ENCODE measurements around the gene ADAMTS9.

The ADAMTS9 gene

DNA sequence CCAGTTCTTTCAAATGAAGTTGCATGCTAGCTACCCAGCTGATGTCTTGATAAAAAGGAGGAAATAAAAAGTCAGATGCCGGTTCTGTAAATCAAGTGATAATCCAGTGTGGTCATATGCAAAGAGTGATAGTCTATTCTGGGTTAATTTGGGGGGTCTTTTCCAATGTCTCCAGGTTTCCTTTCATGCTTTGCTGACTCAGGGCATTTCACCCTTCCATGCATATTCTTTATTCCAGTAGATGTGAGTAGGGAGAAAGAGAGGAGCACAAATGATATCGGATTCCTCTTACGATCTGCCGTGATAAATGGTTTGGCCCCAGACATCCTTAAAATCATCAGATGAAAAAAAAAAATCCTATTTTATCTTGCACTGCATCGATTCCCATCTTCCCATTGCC is 60.8 kb downstream of the ADAMTS9 start:
- Histone ChIP-seq H3K4me3 (ENCODE audit: low read depth, low read length) (no peak overlapping the region), H3K36me3 (ENCODE audit: control insufficient read depth, insufficient read depth, low read length) (no peaks in the 10 kb centered on the region), H3K4me1 (ENCODE audit: control insufficient read depth, insufficient read depth, low read length) (no peaks in the 10 kb centered on the region), H3K27me3 (ENCODE audit: control insufficient read depth, insufficient read depth, low read length) (no peaks in the 10 kb centered on the region), H3K9ac (ENCODE audit: low read depth, low read length) (no peak overlapping the region), H3K9me3 (ENCODE audit: control insufficient read depth, insufficient read depth, low read length) (no peaks in the 10 kb centered on the region)

- Histone ChIP-seq H3K36me3 (ENCODE audit: control insufficient read depth, insufficient read depth, low read length) (no peaks in the 10 kb centered on the region), H3K9ac (ENCODE audit: low read depth, low read length) (no peak overlapping the region), H3K9me3 (ENCODE audit: control insufficient read depth, insufficient read depth, low read length) (no peaks in the 10 kb centered on the region)
Measured at GRCh38 chr3:64625381-64625780, 62.4 kb downstream of the ADAMTS9 start.

GRCh38 chr3:64623125-64623524 is 64.7 kb downstream of the ADAMTS9 start:
- Histone ChIP-seq H3K36me3 (ENCODE audit: control insufficient read depth, insufficient read depth, low read length) (no peaks in the 10 kb centered on the region), H3K4me3 (ENCODE audit: low read depth, low read length) (no peak overlapping the region), H3K27me3 (ENCODE audit: control insufficient read depth, insufficient read depth, low read length) (no peaks in the 10 kb centered on the region), H3K9me3 (ENCODE audit: control insufficient read depth, insufficient read depth, low read length) (no peaks in the 10 kb centered on the region), H3K9ac (ENCODE audit: low read depth, low read length) (no peak overlapping the region), H3K4me1 (ENCODE audit: control insufficient read depth, insufficient read depth, low read length) (no peaks in the 10 kb centered on the region)

More at GRCh38 chr3:64625381-64625780, 62.4 kb downstream of the ADAMTS9 start:
- Histone ChIP-seq H3K4me1 (ENCODE audit: control insufficient read depth, insufficient read depth, low read length) (no peaks in the 10 kb centered on the region), H3K4me3 (ENCODE audit: low read depth, low read length) (no peak overlapping the region), H3K27me3 (ENCODE audit: control insufficient read depth, insufficient read depth, low read length) (no peaks in the 10 kb centered on the region)

DNA sequence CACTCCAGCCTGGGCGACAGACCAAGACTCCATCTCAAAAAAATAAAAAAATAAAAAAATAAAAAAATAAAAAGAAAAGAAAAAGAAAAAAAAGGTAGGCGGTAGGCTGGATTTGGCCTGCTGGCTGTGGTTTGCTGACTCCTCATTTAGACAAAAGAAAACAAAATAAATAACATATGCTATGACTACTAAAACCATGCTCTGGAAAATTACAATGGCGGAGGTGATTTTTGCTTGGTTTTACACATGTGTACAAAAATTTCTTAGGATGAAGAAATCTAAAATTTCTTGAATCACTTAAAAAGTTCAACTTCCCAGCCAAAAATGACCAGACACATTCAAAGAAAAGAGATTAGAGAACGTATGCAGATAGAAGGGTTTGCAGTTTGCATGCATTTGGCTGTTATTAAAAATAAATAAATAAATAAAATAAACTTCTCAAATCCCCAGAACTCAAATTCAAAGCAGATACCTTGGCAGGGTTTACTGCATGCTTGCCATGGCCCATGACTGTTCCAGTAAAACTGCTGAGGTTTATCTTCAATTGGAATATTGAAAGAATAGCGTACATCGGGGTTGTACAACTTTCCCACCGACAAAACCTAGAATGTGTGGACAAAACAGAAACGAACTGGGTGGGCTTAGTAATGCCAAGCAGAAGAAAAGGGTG is 65.9 kb downstream of the ADAMTS9 start:
- no peak overlapping the region for H3K4me3 ChIP-seq (ENCODE audit: low read depth, low read length)
- H3K9ac ChIP-seq (ENCODE audit: low read depth, low read length), result no peak overlapping the region
- no peaks in the 10 kb centered on the region for H3K27me3 ChIP-seq (ENCODE audit: control insufficient read depth, insufficient read depth, low read length)
- no peaks in the 10 kb centered on the region for H3K4me1 ChIP-seq (ENCODE audit: control insufficient read depth, insufficient read depth, low read length)
- no peaks in the 10 kb centered on the region for H3K9me3 ChIP-seq (ENCODE audit: control insufficient read depth, insufficient read depth, low read length)
- H3K36me3 ChIP-seq (ENCODE audit: control insufficient read depth, insufficient read depth, low read length), result no peaks in the 10 kb centered on the region

- Histone ChIP-seq H3K27me3 (ENCODE audit: control insufficient read depth, insufficient read depth, low read length) (no peaks in the 10 kb centered on the region), H3K4me3 (ENCODE audit: low read depth, low read length) (no peak overlapping the region), H3K9me3 (ENCODE audit: control insufficient read depth, insufficient read depth, low read length) (no peaks in the 10 kb centered on the region), H3K4me1 (ENCODE audit: control insufficient read depth, insufficient read depth, low read length) (no peaks in the 10 kb centered on the region), H3K36me3 (ENCODE audit: control insufficient read depth, insufficient read depth, low read length) (no peaks in the 10 kb centered on the region), H3K9ac (ENCODE audit: low read depth, low read length) (no peak overlapping the region)
Measured at GRCh38 chr3:64621275-64621674, 66.5 kb downstream of the ADAMTS9 start.

DNA sequence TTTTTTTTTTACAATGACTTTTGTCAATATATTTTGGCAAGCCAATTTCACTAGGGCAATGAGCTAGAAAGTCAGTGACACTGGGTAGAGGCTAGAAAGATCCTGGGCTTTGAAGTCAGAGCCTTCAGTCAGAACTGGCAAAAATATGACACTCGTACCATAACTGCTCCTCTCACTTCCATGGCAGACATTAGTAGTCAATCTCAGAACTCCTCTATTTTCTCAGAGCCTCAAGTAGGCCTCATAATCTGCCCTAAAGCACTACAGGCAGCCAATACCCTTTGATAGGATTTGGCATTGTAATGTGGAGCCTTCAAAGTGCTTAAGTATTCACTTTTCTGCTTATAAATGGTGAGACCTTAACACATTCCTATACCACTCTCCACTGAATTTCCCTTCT is 67.8 kb downstream of the ADAMTS9 start:
- H3K36me3 ChIP-seq (ENCODE audit: control insufficient read depth, insufficient read depth, low read length), result no peaks in the 10 kb centered on the region
- no peaks in the 10 kb centered on the region for H3K9me3 ChIP-seq (ENCODE audit: control insufficient read depth, insufficient read depth, low read length)
- no peaks in the 10 kb centered on the region for H3K4me1 ChIP-seq (ENCODE audit: control insufficient read depth, insufficient read depth, low read length)
- H3K9ac ChIP-seq (ENCODE audit: low read depth, low read length), result no peak overlapping the region
- no peaks in the 10 kb centered on the region for H3K27me3 ChIP-seq (ENCODE audit: control insufficient read depth, insufficient read depth, low read length)
- no peak overlapping the region for H3K4me3 ChIP-seq (ENCODE audit: low read depth, low read length)

DNA sequence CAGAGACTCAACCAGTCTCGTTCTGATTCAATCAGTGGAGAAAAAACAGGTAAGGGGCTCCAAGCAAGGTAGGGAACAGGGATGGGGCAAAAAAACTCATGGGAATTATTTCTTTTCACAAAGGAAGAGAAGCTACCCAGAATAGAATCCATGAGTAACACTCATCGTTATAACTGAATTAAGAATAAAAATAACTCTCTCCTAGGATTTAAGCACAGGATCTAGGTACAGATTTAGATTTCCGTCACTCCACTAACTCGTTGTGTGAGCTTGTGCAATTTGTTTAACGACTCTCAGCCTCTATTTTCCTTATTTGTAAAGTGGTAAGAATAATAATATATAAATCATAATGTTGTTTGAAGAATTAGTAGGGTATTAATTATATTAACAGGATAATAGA is 68.6 kb downstream of the ADAMTS9 start:
- H3K4me1 ChIP-seq (ENCODE audit: control insufficient read depth, insufficient read depth, low read length), result no peaks in the 10 kb centered on the region
- H3K27me3 ChIP-seq (ENCODE audit: control insufficient read depth, insufficient read depth, low read length), result no peaks in the 10 kb centered on the region
- H3K9ac ChIP-seq (ENCODE audit: low read depth, low read length), result no peak overlapping the region
- no peaks in the 10 kb centered on the region for H3K9me3 ChIP-seq (ENCODE audit: control insufficient read depth, insufficient read depth, low read length)
- H3K4me3 ChIP-seq (ENCODE audit: low read depth, low read length), result no peak overlapping the region
- no peaks in the 10 kb centered on the region for H3K36me3 ChIP-seq (ENCODE audit: control insufficient read depth, insufficient read depth, low read length)

DNA sequence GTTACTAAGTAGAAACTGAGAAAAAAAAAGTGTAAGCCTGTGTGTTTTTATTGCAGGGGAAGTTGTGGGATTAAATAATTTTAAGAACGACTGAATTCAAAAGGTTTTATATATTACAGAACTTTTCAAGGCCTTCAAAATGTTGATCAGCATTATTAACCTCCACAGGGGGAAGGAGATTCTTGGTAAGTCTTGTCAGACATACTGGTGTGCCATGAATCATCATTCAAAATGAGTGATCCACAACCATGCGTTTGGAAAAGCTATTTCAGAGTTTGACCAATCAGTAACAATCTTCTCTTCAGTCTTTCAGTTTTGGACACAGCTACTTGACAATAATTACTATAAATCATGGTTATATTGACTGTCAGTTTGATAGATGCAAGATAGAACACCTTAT is 70.2 kb downstream of the ADAMTS9 start:
- Histone ChIP-seq H3K9ac (ENCODE audit: low read depth, low read length) (no peak overlapping the region), H3K4me3 (ENCODE audit: low read depth, low read length) (no peak overlapping the region), H3K27me3 (ENCODE audit: control insufficient read depth, insufficient read depth, low read length) (no peaks in the 10 kb centered on the region), H3K36me3 (ENCODE audit: control insufficient read depth, insufficient read depth, low read length) (no peaks in the 10 kb centered on the region), H3K4me1 (ENCODE audit: control insufficient read depth, insufficient read depth, low read length) (no peaks in the 10 kb centered on the region), H3K9me3 (ENCODE audit: control insufficient read depth, insufficient read depth, low read length) (no peaks in the 10 kb centered on the region)

GRCh38 chr3:64616953-64617352 is 70.8 kb downstream of the ADAMTS9 start:
- Histone ChIP-seq H3K27me3 (ENCODE audit: control insufficient read depth, insufficient read depth, low read length) (no peaks in the 10 kb centered on the region), H3K9ac (ENCODE audit: low read depth, low read length) (no peak overlapping the region), H3K9me3 (ENCODE audit: control insufficient read depth, insufficient read depth, low read length) (no peaks in the 10 kb centered on the region), H3K36me3 (ENCODE audit: control insufficient read depth, insufficient read depth, low read length) (no peaks in the 10 kb centered on the region), H3K4me1 (ENCODE audit: control insufficient read depth, insufficient read depth, low read length) (no peaks in the 10 kb centered on the region), H3K4me3 (ENCODE audit: low read depth, low read length) (no peak overlapping the region)

DNA sequence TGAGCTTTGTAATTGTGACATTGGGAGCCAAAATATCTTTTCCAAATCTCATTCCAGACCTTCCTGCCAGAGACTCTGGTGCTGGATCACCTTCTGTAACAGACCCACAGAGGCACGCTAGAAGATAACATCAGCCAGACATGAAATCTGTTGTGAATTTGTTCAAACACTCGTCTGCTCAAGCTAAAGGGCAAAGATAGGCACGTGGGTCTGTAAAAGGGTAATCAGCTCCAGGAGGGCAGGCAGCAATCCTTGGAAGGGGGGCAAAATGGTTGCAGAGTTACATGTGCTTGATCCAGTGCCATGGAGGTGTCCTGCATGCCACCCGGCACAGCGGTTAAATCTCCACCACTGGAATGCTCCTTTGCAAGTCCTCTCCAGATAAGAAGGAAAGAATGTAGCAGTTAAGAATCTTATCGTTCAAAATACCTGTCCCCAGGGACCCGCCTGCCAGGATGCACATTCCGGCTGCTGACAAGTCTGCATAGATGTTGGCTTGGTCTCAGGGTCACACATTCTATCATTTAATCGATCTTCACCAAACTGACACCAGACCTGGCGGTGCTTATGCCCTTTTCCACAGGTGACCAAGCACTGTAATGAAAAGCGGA is 74.8 kb downstream of the ADAMTS9 start:
- no peaks in the 10 kb centered on the region for H3K36me3 ChIP-seq (ENCODE audit: control insufficient read depth, insufficient read depth, low read length)
- H3K9me3 ChIP-seq (ENCODE audit: control insufficient read depth, insufficient read depth, low read length), result no peaks in the 10 kb centered on the region
- no peak overlapping the region for H3K4me3 ChIP-seq (ENCODE audit: low read depth, low read length)
- H3K27me3 ChIP-seq (ENCODE audit: control insufficient read depth, insufficient read depth, low read length), result no peaks in the 10 kb centered on the region
- no peak overlapping the region for H3K9ac ChIP-seq (ENCODE audit: low read depth, low read length)
- no peaks in the 10 kb centered on the region for H3K4me1 ChIP-seq (ENCODE audit: control insufficient read depth, insufficient read depth, low read length)

DNA sequence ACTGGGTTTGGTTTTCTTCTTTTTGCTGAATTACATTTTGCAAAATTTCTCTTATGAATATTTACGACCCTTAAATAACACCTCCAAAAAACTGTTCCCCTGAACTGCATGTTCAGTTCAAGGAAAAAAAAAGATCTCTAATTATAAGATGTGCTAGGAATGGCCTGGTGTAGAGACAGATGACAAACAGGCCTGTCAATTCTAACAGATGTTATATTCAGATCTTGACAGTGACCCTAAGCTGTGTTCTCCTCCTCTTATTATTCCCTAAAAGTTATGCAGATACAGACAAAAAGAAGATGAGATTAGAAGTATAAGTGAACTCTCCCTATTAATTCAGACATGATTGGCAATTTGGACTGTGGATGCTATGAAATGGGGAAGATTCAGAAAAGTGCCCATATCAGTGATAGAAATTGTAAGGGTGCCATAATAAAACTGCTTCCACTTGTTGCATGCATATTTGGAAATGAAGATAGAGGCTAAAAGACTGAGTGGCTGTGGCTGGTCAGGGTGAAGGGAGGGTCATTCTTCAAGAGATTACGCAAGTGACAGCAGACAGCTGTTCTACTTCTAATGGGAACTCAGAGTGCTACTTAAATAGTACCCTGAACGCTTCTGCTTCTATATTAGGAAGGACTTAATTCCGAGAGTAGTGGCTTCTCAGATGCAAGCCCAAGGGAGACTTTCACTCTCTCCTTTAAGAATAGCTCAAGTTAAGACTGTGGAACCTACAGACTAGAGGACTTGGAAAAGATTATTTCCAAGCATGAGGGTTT is 75.5 kb downstream of the ADAMTS9 start:
- no peaks in the 10 kb centered on the region for H3K36me3 ChIP-seq (ENCODE audit: control insufficient read depth, insufficient read depth, low read length)
- no peak overlapping the region for H3K4me3 ChIP-seq (ENCODE audit: low read depth, low read length)
- H3K27me3 ChIP-seq (ENCODE audit: control insufficient read depth, insufficient read depth, low read length), result no peaks in the 10 kb centered on the region
- no peaks in the 10 kb centered on the region for H3K9me3 ChIP-seq (ENCODE audit: control insufficient read depth, insufficient read depth, low read length)
- H3K4me1 ChIP-seq (ENCODE audit: control insufficient read depth, insufficient read depth, low read length), result no peaks in the 10 kb centered on the region
- H3K9ac ChIP-seq (ENCODE audit: low read depth, low read length), result no peak overlapping the region

DNA sequence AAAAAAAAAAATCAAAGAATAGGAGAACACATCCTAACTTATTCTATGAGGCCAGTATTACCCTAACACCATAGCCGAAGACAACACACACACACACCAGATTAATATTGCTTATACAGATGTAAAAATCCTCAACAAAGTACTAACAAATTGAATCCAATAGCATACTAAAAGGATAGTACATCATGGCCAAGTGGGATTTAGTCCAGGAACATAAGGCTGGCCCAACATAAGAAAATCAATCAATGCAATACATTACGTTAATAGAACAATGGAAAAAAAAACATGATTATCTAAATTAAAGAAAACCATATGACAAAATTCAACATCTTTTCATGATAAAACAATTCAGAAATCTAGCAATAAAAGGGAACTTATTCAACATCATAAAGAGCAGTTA is 79.1 kb downstream of the ADAMTS9 start:
- no peaks in the 10 kb centered on the region for H3K36me3 ChIP-seq (ENCODE audit: control insufficient read depth, insufficient read depth, low read length)
- H3K27me3 ChIP-seq (ENCODE audit: control insufficient read depth, insufficient read depth, low read length), result no peaks in the 10 kb centered on the region
- H3K9ac ChIP-seq (ENCODE audit: low read depth, low read length), result no peak overlapping the region
- no peak overlapping the region for H3K4me3 ChIP-seq (ENCODE audit: low read depth, low read length)
- H3K4me1 ChIP-seq (ENCODE audit: control insufficient read depth, insufficient read depth, low read length), result no peaks in the 10 kb centered on the region
- H3K9me3 ChIP-seq (ENCODE audit: control insufficient read depth, insufficient read depth, low read length), result no peaks in the 10 kb centered on the region
